Bronchial epithelial cell (primary cell): ENCODE data around the gene AFAP1L2. TPM values are rescaled to one million over a fixed set of nuclear protein-coding genes. Genes with fewer than 3 reads are reported as not detected.

Experiments
- DNase-seq: peaks from one replicate; pipeline ENCODE4 v3.0.0-alpha.2; 2010; ENCODE audit warnings: low read depth
- FAIRE-seq: peaks from 2 replicates; lab custom pipeline; 2011; peaks lifted over from hg19 to GRCh38; lab: Jason Lieb, UNC
- H3K27me3 ChIP-seq: 2 replicates; pipeline ENCODE4 v1.5.1; 2011; ENCODE audit warnings: low read length; ENCODE audit not compliant: control insufficient read depth, insufficient read depth
- H3K36me3 ChIP-seq: 2 replicates; pipeline ENCODE4 v1.5.1; 2011; ENCODE audit warnings: low read length; ENCODE audit not compliant: control insufficient read depth, insufficient read depth
- H3K4me3 ChIP-seq: 2 replicates; pipeline ENCODE4 v1.5.1; 2011; ENCODE audit warnings: mild to moderate bottlenecking, low read depth, low read length, control low read depth
- total RNA-seq: library from RNA; depleted of rRNA; stranded (reverse); fragments of >200 nt; gene quantifications from 2 replicates; pipeline ENCODE4 v1.2.1, GENCODE V29; 2014
- TF ChIP-seq, protein P1 (sequence below): IDR thresholded peaks from 2 replicates; pipeline ENCODE4 v1.5.1; 2011; ENCODE audit warnings: mild to moderate bottlenecking, moderate library complexity, low read length, control low read depth, inconsistent platforms; ENCODE audit not compliant: insufficient read depth, severe bottlenecking

Gene AFAP1L2
- total RNA-seq, 1 donor from 2014 or later, result 6.8 TPM

DNA sequence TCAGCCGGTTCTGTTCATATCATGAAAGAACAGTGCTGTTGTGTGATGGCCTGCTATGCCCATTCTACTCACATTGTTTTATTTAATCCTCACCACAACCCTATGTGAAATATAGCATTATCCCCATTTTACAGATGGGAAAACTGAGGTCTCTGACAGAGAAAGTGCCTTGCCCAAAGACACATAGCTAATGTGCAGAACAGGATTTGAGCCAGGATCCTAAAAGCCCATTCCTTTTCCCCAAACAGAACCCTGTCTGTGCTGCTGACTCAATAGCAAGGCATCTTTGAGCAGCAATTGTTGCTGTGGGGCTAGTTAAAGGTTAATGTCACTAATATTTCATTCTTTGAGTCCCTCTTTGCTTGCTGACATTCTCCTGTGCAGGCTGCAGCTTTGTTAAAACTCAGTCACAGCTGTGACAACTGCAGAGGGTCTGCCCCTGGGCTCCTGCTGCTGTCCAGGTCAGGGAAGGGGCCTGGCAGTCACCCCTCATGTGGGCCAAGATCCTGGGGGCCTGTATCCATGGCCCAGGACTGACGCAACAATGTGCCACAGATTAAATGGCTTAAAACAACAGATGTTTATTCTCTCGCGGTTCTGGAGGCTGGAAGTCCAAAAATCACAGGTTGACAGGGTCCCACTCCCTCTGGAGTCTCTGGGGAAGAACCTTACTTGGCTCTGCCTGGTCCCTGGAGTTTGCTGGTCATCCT, 40.4 kb downstream of the AFAP1L2 start:
- no peak for FAIRE-seq
- TF ChIP-seq, protein P1, sequence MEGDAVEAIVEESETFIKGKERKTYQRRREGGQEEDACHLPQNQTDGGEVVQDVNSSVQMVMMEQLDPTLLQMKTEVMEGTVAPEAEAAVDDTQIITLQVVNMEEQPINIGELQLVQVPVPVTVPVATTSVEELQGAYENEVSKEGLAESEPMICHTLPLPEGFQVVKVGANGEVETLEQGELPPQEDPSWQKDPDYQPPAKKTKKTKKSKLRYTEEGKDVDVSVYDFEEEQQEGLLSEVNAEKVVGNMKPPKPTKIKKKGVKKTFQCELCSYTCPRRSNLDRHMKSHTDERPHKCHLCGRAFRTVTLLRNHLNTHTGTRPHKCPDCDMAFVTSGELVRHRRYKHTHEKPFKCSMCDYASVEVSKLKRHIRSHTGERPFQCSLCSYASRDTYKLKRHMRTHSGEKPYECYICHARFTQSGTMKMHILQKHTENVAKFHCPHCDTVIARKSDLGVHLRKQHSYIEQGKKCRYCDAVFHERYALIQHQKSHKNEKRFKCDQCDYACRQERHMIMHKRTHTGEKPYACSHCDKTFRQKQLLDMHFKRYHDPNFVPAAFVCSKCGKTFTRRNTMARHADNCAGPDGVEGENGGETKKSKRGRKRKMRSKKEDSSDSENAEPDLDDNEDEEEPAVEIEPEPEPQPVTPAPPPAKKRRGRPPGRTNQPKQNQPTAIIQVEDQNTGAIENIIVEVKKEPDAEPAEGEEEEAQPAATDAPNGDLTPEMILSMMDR, result no peak
- no peaks in the 10 kb centered on the region for H3K36me3 ChIP-seq
- H3K27me3 ChIP-seq, result no peaks in the 10 kb centered on the region
- no peak for DNase-seq
- H3K4me3 ChIP-seq, result no peak overlapping the region

DNA sequence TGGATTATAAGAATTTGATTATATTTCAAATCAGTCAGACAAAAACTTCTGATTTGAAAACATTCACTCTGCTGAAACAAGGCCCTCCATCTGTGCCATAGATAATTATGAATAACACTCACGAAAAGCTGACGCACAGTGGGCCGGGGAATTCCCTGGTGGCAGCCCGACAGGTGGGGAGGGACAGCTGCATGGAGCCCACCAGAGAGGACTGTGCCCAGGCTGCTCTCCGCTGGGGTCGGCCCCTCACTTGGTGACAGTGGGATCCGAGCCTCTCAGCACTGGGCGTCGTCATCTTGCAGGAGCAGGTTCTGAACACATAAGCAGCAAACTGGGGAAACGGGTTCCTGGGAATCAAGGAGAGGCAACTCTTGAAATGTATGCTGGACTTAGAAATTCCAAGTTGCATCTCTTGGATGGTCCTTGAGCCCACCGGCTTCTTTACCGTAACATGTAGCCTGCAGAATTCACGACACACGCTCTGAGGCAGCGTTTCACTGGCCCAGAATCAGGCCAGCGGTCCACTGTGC, 41.4 kb downstream of the AFAP1L2 start:
- no peak for DNase-seq
- H3K27me3 ChIP-seq, result no peaks in the 10 kb centered on the region
- H3K36me3 ChIP-seq, result no peaks in the 10 kb centered on the region
- TF ChIP-seq, protein P1, result no peak
- FAIRE-seq, result no peak
- H3K4me3 ChIP-seq, result no peak overlapping the region

DNA sequence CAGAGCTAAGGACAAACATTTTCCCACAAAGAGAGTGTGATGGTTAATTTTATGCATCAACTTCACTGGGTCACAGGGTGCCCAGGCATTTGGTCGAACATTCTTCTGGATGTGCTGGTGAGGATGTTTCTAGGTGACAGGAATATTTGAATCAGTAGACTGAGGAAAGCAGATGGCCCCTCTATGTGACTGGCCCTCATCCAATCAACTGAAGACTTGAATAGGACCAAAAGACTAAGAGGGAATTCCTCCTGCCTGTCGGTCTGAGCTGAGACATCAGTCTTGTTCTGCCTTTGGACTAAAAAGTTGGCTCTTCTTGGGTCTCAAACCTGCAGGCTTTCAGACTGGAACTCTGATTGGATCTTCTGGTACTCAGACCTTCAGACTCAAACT, 44.4 kb downstream of the AFAP1L2 start:
- DNase-seq (no peak), FAIRE-seq (no peak)
- Histone ChIP-seq H3K36me3 (no peaks in the 10 kb centered on the region), H3K4me3 (no peak overlapping the region), H3K27me3 (no peaks in the 10 kb centered on the region)
- TF ChIP-seq, protein P1, result no peak

DNA sequence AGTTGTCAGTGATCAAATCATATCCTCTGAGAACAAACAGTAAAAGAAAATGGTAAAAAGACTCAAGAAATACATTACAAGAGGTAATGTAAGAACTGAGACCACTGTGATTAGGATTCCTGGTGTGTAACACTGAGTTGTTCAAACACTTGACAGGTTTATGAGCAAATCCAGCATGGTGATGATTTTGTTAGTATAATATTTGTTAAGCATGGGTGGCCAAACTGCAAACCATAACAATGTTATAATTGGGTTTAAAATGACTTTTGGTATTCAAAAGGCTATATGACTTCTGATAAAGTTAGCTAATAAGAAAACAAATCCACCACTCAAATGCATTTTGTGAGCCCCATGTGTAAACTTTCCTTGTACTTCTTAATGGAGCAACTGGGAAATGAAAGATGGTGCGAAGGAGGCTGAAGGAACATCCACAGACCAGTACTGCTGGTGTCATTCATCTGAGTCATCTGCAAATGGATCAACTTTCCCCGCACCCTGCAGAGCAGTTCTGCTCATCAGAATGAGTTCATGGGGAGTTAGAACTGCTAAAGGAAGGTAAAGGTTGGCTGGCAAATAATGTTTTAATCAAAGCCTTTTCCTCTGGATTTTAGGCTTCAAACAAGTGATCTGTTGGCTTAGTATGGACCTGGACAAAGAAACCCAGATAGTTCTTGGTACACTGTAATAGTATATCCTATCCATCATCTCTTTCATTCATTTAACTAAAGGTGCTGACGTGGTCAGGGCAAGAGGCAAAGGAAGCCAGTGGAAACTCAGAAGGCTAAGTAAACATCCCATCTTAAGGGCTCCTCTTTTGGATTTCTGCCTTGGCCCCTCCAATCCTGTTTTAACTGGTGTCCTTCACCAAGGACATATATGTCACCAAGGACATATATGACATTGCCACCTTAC, 45.0 kb downstream of the AFAP1L2 start:
- no peaks in the 10 kb centered on the region for H3K36me3 ChIP-seq
- no peak for FAIRE-seq

DNA sequence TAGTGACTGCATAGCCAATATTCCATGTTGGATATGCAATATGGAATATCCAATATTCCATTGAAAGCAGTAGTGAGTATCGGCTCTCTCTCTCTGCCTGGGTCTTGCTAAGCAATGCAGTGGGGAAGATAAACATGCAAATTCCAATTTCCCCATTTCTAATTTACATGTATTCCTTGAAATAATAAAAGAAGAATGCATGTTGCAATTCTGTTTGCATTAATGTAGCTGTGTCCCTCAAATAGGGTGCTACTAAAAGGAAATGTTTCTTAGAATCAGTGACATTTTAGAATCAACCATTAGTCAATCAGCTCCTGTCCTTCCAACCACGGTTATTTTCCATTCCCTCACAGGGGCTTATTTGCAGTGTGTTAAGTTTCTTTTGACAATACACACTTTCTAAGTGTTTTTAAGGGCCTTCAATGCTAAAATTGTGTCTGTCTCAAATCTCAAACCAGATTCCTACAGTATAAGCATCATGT, 46.7 kb downstream of the AFAP1L2 start:
- DNase-seq (no peak), FAIRE-seq (no peak)
- TF ChIP-seq, protein P1, result no peak
- H3K36me3 ChIP-seq, result no peaks in the 10 kb centered on the region
- H3K27me3 ChIP-seq, result no peaks in the 10 kb centered on the region
- H3K4me3 ChIP-seq, result no peak overlapping the region

More for the DNA sequence above, 45.0 kb downstream of the AFAP1L2 start:
- TF ChIP-seq, protein P1, result no peak
- H3K4me3 ChIP-seq, result no peak overlapping the region
- DNase-seq, result peak; percentile 68
- no peaks in the 10 kb centered on the region for H3K27me3 ChIP-seq
